ENCODE measurements around the gene PRR36.
"Not testable (repeated sequence)": the region's sequence is repeated elsewhere in the genome, so short reads cannot be mapped to it uniquely, and the experiment has no call there.

PRR36 gene

GRCh38 chr19:7874076-7874896, at the start of gene PRR36:
PRR36 (minus strand) TSS chr19:7874390; CDS start chr19:7873689, 701 bp downstream.
- DNase-seq = peak; percentile 80

GRCh38 chr19:7923295-7924191, 49.4 kb upstream of the PRR36 start:
- no peak for DNase-seq

- no peak for DNase-seq
Measured at GRCh38 chr19:7922836-7923195, 48.6 kb upstream of the PRR36 start.

- no peak for DNase-seq
Measured at GRCh38 chr19:7921967-7922835, 48.0 kb upstream of the PRR36 start.

- no peak for DNase-seq
Measured at GRCh38 chr19:7921302-7921966, 47.2 kb upstream of the PRR36 start.

- DNase-seq = peak; percentile 84
Measured at GRCh38 chr19:7920519-7921301, 46.5 kb upstream of the PRR36 start.

- DNase-seq = peak; percentile 81
Measured at GRCh38 chr19:7919610-7920518, 45.7 kb upstream of the PRR36 start, which contains the start of gene SNAPC2. SNAPC2 (plus strand) TSS chr19:7920338; CDS start chr19:7920367, 29 bp downstream.

- no peak for DNase-seq
Measured at GRCh38 chr19:7918615-7919421, 44.6 kb upstream of the PRR36 start.

GRCh38 chr19:7918062-7918614, 43.9 kb upstream of the PRR36 start:
- not testable (repeated sequence) for DNase-seq

- no peak for DNase-seq
Measured at GRCh38 chr19:7917267-7918061, 43.3 kb upstream of the PRR36 start.

GRCh38 chr19:7916955-7917266, 42.7 kb upstream of the PRR36 start:
- DNase-seq = no peak

- no peak for DNase-seq
Measured at GRCh38 chr19:7916103-7916954, 42.1 kb upstream of the PRR36 start.

GRCh38 chr19:7915250-7916102, 41.3 kb upstream of the PRR36 start:
- no peak for DNase-seq

- DNase-seq = no peak
Measured at GRCh38 chr19:7914598-7915045, 40.4 kb upstream of the PRR36 start, which contains the start of gene TGFBR3L. TGFBR3L (plus strand) TSS chr19:7914830.

- no peak for DNase-seq
Measured at GRCh38 chr19:7914099-7914498, 39.9 kb upstream of the PRR36 start.

GRCh38 chr19:7913652-7914051, 39.5 kb upstream of the PRR36 start:
- no peak for DNase-seq
